Measurements from ENCODE around the gene ADAMTS2.

ADAMTS2 gene

GRCh38 chr5:179171251-179171815, 173.9 kb downstream of the ADAMTS2 start:
- DNase-seq, result no peak

GRCh38 chr5:179170606-179171005, 174.7 kb downstream of the ADAMTS2 start:
- DNase-seq, result no peak

- no peak for DNase-seq
Observed at GRCh38 chr5:179169836-179170235, 175.4 kb downstream of the ADAMTS2 start.

- DNase-seq, result no peak
Observed at GRCh38 chr5:179168664-179169063, 176.6 kb downstream of the ADAMTS2 start.

GRCh38 chr5:179167871-179168451, 177.3 kb downstream of the ADAMTS2 start:
- no peak for DNase-seq

- peak; percentile 33 for DNase-seq
Observed at GRCh38 chr5:179166886-179167841, 178.1 kb downstream of the ADAMTS2 start.

GRCh38 chr5:179166171-179166885, 178.9 kb downstream of the ADAMTS2 start:
- no peak for DNase-seq

GRCh38 chr5:179165421-179166170, 179.7 kb downstream of the ADAMTS2 start:
- DNase-seq, result no peak

GRCh38 chr5:179164331-179165311, 180.6 kb downstream of the ADAMTS2 start:
- DNase-seq, result no peak

GRCh38 chr5:179163236-179164155, 181.8 kb downstream of the ADAMTS2 start:
- DNase-seq, result no peak

GRCh38 chr5:179162351-179163235, 182.7 kb downstream of the ADAMTS2 start:
- no peak for DNase-seq

- DNase-seq, result no peak
Observed at GRCh38 chr5:179161901-179162300, 183.4 kb downstream of the ADAMTS2 start.

GRCh38 chr5:179160584-179160983, 184.7 kb downstream of the ADAMTS2 start:
- no peak for DNase-seq

GRCh38 chr5:179158556-179158955, 186.7 kb downstream of the ADAMTS2 start:
- DNase-seq, result no peak

- DNase-seq, result no peak
Observed at GRCh38 chr5:179154991-179155955, 190.0 kb downstream of the ADAMTS2 start.

- DNase-seq, result no peak
Observed at GRCh38 chr5:179154346-179154990, 190.8 kb downstream of the ADAMTS2 start.

GRCh38 chr5:179153921-179154345, 191.3 kb downstream of the ADAMTS2 start:
- DNase-seq, result no peak
